ENCODE results near the gene RIMS4.

The RIMS4 gene

DNA sequence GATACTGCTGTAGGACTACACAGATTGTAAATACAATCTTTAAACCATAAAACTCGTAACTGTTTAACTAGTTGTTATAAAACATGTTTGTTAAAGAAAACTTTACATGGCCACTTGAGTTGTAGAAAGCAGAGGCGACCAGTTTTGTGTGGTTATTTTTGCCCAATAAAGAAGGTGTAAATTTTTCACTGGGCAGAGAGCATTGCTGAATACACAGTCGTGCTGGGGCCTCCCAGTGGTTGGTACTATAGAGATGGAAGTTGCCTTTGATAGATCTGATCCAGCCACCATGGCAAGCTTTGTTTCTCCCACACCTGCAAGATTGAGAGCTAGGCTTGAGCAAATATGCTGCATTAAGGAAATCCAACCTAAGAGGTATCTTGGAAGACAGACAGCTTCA, 41.2 kb upstream of the RIMS4 start:
- Histone ChIP-seq H3K79me2 (ENCODE audit: control insufficient read depth, insufficient read depth, low read length, poor library complexity) (no peaks in the 10 kb centered on the region), H3K4ac (ENCODE audit: low read depth, low read length) (no peak overlapping the region), H2BK12ac (ENCODE audit: low read length) (no peak overlapping the region), H3K27me3 (ENCODE audit: insufficient read depth, low read length) (no peaks in the 10 kb centered on the region), H3K4me2 (ENCODE audit: low read length) (no peak overlapping the region), H3K9ac (ENCODE audit: low read length) (no peak overlapping the region), H3K9me3 (ENCODE audit: insufficient read depth, low read depth, low read length) (no peaks in the 10 kb centered on the region), H2BK120ac (ENCODE audit: insufficient read depth, low read length, poor library complexity) (no peak overlapping the region), H4K12ac (ENCODE audit: low read depth, low read length) (no peak overlapping the region), H3K36me3 (ENCODE audit: control insufficient read depth in 1 of 2, insufficient read depth in 2 of 2, low read length in 2 of 2) (no peaks in the 10 kb centered on the region), H3K4me1 (ENCODE audit: control insufficient read depth in 1 of 2, insufficient read depth in 2 of 2, low read length in 2 of 2) (no peaks in the 10 kb centered on the region), H2AFZ (ENCODE audit: insufficient read depth, low read length, poor library complexity) (no peak overlapping the region), H3K18ac (ENCODE audit: low read length) (no peak overlapping the region), H3K23ac (ENCODE audit: low read length) (no peak overlapping the region), H4K91ac (ENCODE audit: low read depth, low read length) (no peak overlapping the region), H2AK5ac (ENCODE audit: low read length) (no peak overlapping the region), H2BK5ac (ENCODE audit: low read depth, low read length, poor library complexity) (no peak overlapping the region), H3K14ac (ENCODE audit: low read length) (no peak overlapping the region), H3K27ac (ENCODE audit: low read depth, low read length) (no peak overlapping the region), H3K4me3 (ENCODE audit: low read depth, low read length) (no peak overlapping the region), H4K8ac (ENCODE audit: low read depth, low read length) (no peak overlapping the region), H3K79me1 (ENCODE audit: low read length) (no peaks in the 10 kb centered on the region)
- DNase-seq = no peak
- WGBS (ENCODE audit: extremely low coverage, insufficient coverage, insufficient read length) = no CpG with 5 or more reads among the region's 3 CpGs

DNA sequence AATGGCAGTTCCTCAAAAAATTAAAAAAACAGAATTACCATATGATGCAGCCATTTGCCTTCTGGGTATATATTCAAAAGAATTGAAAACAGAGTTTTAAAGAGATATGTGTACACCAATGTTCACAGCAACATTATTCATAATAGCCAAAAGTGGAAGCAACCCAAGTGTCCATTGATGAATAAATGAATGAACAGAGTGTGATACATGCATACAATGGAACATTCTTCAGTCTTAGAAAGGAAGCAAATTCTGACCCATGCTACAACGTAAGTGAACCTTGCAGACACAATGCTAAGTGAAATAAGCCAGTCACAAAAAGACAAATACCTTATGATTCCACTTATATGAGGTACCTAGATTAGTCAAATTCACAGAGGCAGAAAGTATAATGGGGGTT, 40.5 kb upstream of the RIMS4 start:
- no peak overlapping the region for H2BK120ac ChIP-seq (ENCODE audit: insufficient read depth, low read length, poor library complexity)
- H3K18ac ChIP-seq (ENCODE audit: low read length) = no peak overlapping the region
- H3K79me2 ChIP-seq (ENCODE audit: control insufficient read depth, insufficient read depth, low read length, poor library complexity) = no peaks in the 10 kb centered on the region
- DNase-seq = no peak
- no peak overlapping the region for H2AK5ac ChIP-seq (ENCODE audit: low read length)
- H3K4me3 ChIP-seq (ENCODE audit: low read depth, low read length) = no peak overlapping the region
- H3K36me3 ChIP-seq (ENCODE audit: control insufficient read depth in 1 of 2, insufficient read depth in 2 of 2, low read length in 2 of 2) = no peaks in the 10 kb centered on the region
- no peak overlapping the region for H3K23ac ChIP-seq (ENCODE audit: low read length)
- H4K8ac ChIP-seq (ENCODE audit: low read depth, low read length) = no peak overlapping the region
- no peaks in the 10 kb centered on the region for H3K27me3 ChIP-seq (ENCODE audit: insufficient read depth, low read length)
- no CpG with 5 or more reads among the region's 1 CpG for WGBS (ENCODE audit: extremely low coverage, insufficient coverage, insufficient read length)
- no peak overlapping the region for H3K4ac ChIP-seq (ENCODE audit: low read depth, low read length)
- no peaks in the 10 kb centered on the region for H3K9me3 ChIP-seq (ENCODE audit: insufficient read depth, low read depth, low read length)
- no peak overlapping the region for H2AFZ ChIP-seq (ENCODE audit: insufficient read depth, low read length, poor library complexity)
- H3K14ac ChIP-seq (ENCODE audit: low read length) = no peak overlapping the region
- H4K91ac ChIP-seq (ENCODE audit: low read depth, low read length) = no peak overlapping the region
- no peak overlapping the region for H3K27ac ChIP-seq (ENCODE audit: low read depth, low read length)
- H3K4me1 ChIP-seq (ENCODE audit: control insufficient read depth in 1 of 2, insufficient read depth in 2 of 2, low read length in 2 of 2) = no peaks in the 10 kb centered on the region
- H4K12ac ChIP-seq (ENCODE audit: low read depth, low read length) = no peak overlapping the region
- no peak overlapping the region for H2BK5ac ChIP-seq (ENCODE audit: low read depth, low read length, poor library complexity)
- H2BK12ac ChIP-seq (ENCODE audit: low read length) = no peak overlapping the region
- H3K9ac ChIP-seq (ENCODE audit: low read length) = no peak overlapping the region
- no peak overlapping the region for H3K4me2 ChIP-seq (ENCODE audit: low read length)
- H3K79me1 ChIP-seq (ENCODE audit: low read length) = no peaks in the 10 kb centered on the region

DNA sequence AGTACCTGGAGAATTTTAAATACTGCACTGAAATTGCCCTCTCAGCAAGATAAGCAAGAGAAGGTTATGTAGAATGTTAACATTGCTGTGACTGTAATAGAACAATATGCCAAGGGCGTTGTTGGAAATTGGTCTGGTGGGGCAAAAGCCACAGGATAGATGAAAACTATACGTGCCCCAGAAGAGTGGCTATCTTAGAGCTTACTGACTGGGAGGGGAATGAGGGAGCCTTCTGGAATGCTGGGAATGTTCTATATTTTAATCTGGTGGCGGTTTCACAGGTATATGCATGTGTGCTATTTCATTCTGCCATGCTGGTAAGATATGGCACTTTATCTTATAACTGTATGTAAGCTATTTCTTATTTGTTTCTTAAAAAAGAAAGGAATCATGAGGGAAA, 39.9 kb upstream of the RIMS4 start:
- H4K8ac ChIP-seq (ENCODE audit: low read depth, low read length) = no peak overlapping the region
- H2AK5ac ChIP-seq (ENCODE audit: low read length) = no peak overlapping the region
- peak; percentile 64 to 79 for DNase-seq
- H4K91ac ChIP-seq (ENCODE audit: low read depth, low read length) = no peak overlapping the region
- H3K27me3 ChIP-seq (ENCODE audit: insufficient read depth, low read length) = no peaks in the 10 kb centered on the region
- H3K79me2 ChIP-seq (ENCODE audit: control insufficient read depth, insufficient read depth, low read length, poor library complexity) = no peaks in the 10 kb centered on the region
- H3K14ac ChIP-seq (ENCODE audit: low read length) = no peak overlapping the region
- H3K4me1 ChIP-seq (ENCODE audit: control insufficient read depth in 1 of 2, insufficient read depth in 2 of 2, low read length in 2 of 2) = no peaks in the 10 kb centered on the region
- no CpG with 5 or more reads among the region's 3 CpGs for WGBS (ENCODE audit: extremely low coverage, insufficient coverage, insufficient read length)
- no peaks in the 10 kb centered on the region for H3K9me3 ChIP-seq (ENCODE audit: insufficient read depth, low read depth, low read length)
- no peak overlapping the region for H4K12ac ChIP-seq (ENCODE audit: low read depth, low read length)
- H3K4ac ChIP-seq (ENCODE audit: low read depth, low read length) = no peak overlapping the region
- H2BK5ac ChIP-seq (ENCODE audit: low read depth, low read length, poor library complexity) = no peak overlapping the region
- no peak overlapping the region for H2AFZ ChIP-seq (ENCODE audit: insufficient read depth, low read length, poor library complexity)
- H2BK120ac ChIP-seq (ENCODE audit: insufficient read depth, low read length, poor library complexity) = no peak overlapping the region
- no peak overlapping the region for H3K27ac ChIP-seq (ENCODE audit: low read depth, low read length)
- no peak overlapping the region for H3K18ac ChIP-seq (ENCODE audit: low read length)
- H3K36me3 ChIP-seq (ENCODE audit: control insufficient read depth in 1 of 2, insufficient read depth in 2 of 2, low read length in 2 of 2) = no peaks in the 10 kb centered on the region
- H3K9ac ChIP-seq (ENCODE audit: low read length) = no peak overlapping the region
- no peaks in the 10 kb centered on the region for H3K79me1 ChIP-seq (ENCODE audit: low read length)
- no peak overlapping the region for H2BK12ac ChIP-seq (ENCODE audit: low read length)
- H3K23ac ChIP-seq (ENCODE audit: low read length) = no peak overlapping the region
- no peak overlapping the region for H3K4me3 ChIP-seq (ENCODE audit: low read depth, low read length)
- H3K4me2 ChIP-seq (ENCODE audit: low read length) = no peak overlapping the region

DNA sequence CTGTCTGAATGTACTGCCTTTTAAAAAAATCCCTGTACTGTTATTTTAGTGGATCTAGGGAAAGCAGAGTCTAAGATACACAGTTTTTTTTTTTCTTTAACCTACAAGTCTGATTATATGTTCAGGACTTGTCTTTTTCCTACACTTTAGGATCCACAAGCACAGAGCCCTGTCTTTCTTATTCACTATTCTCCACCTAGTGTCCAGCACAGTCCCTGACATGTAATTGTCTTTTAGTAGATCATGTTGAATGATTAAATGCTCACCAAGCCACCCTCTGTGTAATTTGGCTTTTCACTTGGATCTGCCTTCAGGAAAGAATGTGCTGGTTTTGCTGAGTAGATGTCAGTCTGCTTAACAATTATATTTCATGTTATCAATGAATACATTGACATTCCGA, 39.4 kb upstream of the RIMS4 start:
- Histone ChIP-seq H3K9ac (ENCODE audit: low read length) (no peak overlapping the region), H3K27ac (ENCODE audit: low read depth, low read length) (no peak overlapping the region), H2BK120ac (ENCODE audit: insufficient read depth, low read length, poor library complexity) (no peak overlapping the region), H3K79me1 (ENCODE audit: low read length) (no peaks in the 10 kb centered on the region), H4K12ac (ENCODE audit: low read depth, low read length) (no peak overlapping the region), H2AK5ac (ENCODE audit: low read length) (no peak overlapping the region), H3K4me1 (ENCODE audit: control insufficient read depth in 1 of 2, insufficient read depth in 2 of 2, low read length in 2 of 2) (no peaks in the 10 kb centered on the region), H3K36me3 (ENCODE audit: control insufficient read depth in 1 of 2, insufficient read depth in 2 of 2, low read length in 2 of 2) (no peaks in the 10 kb centered on the region), H3K18ac (ENCODE audit: low read length) (no peak overlapping the region), H2BK5ac (ENCODE audit: low read depth, low read length, poor library complexity) (no peak overlapping the region), H3K4me2 (ENCODE audit: low read length) (no peak overlapping the region), H3K4me3 (ENCODE audit: low read depth, low read length) (no peak overlapping the region), H3K23ac (ENCODE audit: low read length) (no peak overlapping the region), H4K8ac (ENCODE audit: low read depth, low read length) (no peak overlapping the region), H2AFZ (ENCODE audit: insufficient read depth, low read length, poor library complexity) (no peak overlapping the region), H3K4ac (ENCODE audit: low read depth, low read length) (no peak overlapping the region), H3K79me2 (ENCODE audit: control insufficient read depth, insufficient read depth, low read length, poor library complexity) (no peaks in the 10 kb centered on the region), H3K9me3 (ENCODE audit: insufficient read depth, low read depth, low read length) (no peaks in the 10 kb centered on the region), H3K27me3 (ENCODE audit: insufficient read depth, low read length) (no peaks in the 10 kb centered on the region), H4K91ac (ENCODE audit: low read depth, low read length) (no peak overlapping the region), H2BK12ac (ENCODE audit: low read length) (no peak overlapping the region), H3K14ac (ENCODE audit: low read length) (no peak overlapping the region)
- DNase-seq = peak; percentile 34 to 69
- no CpG with 5 or more reads among the region's 1 CpG for WGBS (ENCODE audit: extremely low coverage, insufficient coverage, insufficient read length)

Data from trophoblast cell (in vitro differentiated cells and primary cell).